BE2C (cell line): ENCODE data around the gene RBM8A.
A peak's percentile ranks its signal among the peaks of the same experiment; 100 is the strongest.

ENCODE experiments used
- DNase-seq: peaks from one replicate; pipeline ENCODE4 v3.0.0-alpha.2; 2020
- H3K27me3 ChIP-seq: fragments of 250-450 bp; sonication (Bioruptor Pico); 2 replicates; pipeline ENCODE4 v1.5.1; 2020; ENCODE audit warnings: mild to moderate bottlenecking
- H3K36me3 ChIP-seq: fragments of 250-450 bp; sonication (Bioruptor Pico); 2 replicates; pipeline ENCODE4 v1.5.1; 2020; ENCODE audit warnings: mild to moderate bottlenecking
- H3K4me1 ChIP-seq: fragments of 250-450 bp; sonication (Bioruptor Pico); 2 replicates; pipeline ENCODE4 v1.5.1; 2020
- H3K4me3 ChIP-seq: 2 replicates; pipeline ENCODE4 v1.5.1; 2011; ENCODE audit warnings: low read depth, low read length
- H3K9me3 ChIP-seq: fragments of 250-450 bp; sonication (Bioruptor Pico); 2 replicates; pipeline ENCODE4 v1.5.1; 2020
- CTCF ChIP-seq: IDR thresholded peaks from 2 replicates; pipeline ENCODE4 v1.5.1; 2012; ENCODE audit warnings: mild to moderate bottlenecking, low read depth, low read length

Gene RBM8A

DNA sequence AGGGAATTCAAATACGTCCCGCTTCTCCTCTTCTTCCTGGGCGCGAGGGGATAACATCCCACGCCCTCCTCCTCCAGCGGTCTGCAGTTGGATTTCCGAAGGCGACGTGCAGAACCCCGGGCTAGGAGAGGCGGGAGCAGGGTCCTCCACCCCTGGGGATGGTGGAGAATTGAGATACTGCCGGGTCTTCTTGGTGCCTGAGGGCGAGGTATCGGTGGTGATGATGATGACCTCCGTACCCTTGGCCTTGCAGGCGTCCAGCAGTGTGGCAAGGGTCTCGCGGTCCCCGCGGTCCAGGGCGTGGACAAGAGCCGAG, 33.8 kb upstream of the RBM8A start:
- peak; percentile 21 for DNase-seq
- Histone ChIP-seq H3K27me3 (no peaks in the 10 kb centered on the region), H3K4me3 (peak overlapping the region; percentile 88), H3K36me3 (no peaks in the 10 kb centered on the region), H3K4me1 (peaks cover 8% of the 10 kb centered on the region), H3K9me3 (no peaks in the 10 kb centered on the region)
- TF ChIP-seq CTCF: no peak

DNA sequence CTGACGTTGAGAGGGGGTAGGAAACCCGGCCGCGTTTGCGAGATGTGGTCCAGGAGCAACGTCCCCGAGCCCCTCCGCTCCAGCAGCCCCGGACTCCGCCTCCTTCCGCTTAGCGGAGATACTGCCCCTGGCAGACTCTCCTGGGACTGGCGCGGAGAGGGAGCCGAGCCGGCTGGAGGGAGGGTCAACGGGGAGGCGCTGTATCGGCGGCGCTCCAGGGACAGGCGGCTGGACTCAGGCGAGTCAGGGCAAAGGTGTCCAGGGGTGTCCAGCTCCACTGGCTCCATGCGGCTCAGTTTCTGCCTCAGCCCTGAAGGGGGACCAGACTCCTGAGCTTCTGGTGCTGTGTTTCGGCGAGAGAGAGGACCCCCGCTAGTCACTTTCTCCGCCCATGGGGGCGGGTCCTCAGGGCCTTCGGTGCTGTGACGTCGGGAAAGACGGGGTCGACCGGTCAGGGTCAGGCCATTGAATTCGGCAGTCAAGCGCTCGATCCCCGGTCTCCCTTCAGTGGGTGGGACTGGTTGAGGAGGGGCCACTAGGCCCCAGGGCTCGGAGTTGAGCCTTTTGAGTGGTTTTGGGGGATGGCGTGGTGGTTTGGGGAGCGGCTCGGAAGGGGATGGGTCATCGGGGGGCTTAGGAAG, 33.3 kb upstream of the RBM8A start:
- Histone ChIP-seq H3K9me3 (no peaks in the 10 kb centered on the region), H3K4me3 (peak overlapping the region; percentile 88), H3K36me3 (no peaks in the 10 kb centered on the region), H3K4me1 (peaks cover 8% of the 10 kb centered on the region), H3K27me3 (no peaks in the 10 kb centered on the region)
- DNase-seq: peak; percentile 94
- peak; percentile 1; the same call in 1 of the 2 replicates for TF ChIP-seq CTCF

DNA sequence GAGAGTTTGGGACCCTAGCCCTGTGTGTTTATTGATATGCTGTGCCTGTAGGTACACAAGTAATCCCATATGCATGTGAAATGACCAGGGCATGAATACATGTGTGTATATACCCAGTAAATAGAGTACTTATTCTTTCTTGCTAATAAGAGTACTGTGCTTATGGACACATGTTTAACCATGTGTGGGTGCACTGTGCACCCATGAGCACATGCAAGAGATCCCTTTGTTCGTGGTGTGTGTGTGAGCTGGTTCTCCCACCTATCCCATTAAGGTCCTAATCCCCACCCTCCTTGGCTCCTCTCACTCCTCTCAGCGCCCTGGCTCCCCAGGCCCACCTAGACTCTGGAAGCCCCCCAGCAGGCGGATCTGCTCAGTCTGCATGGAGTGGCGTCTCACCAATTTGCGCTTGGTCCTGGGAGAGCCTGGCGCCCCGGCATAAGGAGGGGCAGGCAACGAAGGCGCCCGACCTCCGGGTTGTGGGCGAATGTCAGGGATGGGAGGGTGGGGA, 32.7 kb upstream of the RBM8A start:
- H3K4me1 ChIP-seq: peaks cover 8% of the 10 kb centered on the region
- TF ChIP-seq CTCF: no peak
- no peaks in the 10 kb centered on the region for H3K27me3 ChIP-seq
- H3K36me3 ChIP-seq: no peaks in the 10 kb centered on the region; the same call in 1 of the 2 replicates
- peak overlapping the region; percentile 88 for H3K4me3 ChIP-seq
- no peak for DNase-seq
- no peaks in the 10 kb centered on the region for H3K9me3 ChIP-seq

GRCh38 chr1:145959333-145959732, 32.0 kb upstream of the RBM8A start:
- Histone ChIP-seq H3K36me3 (no peaks in the 10 kb centered on the region; the same call in 1 of the 2 replicates), H3K4me3 (no peak overlapping the region; the same call in 1 of the 2 replicates), H3K4me1 (peaks cover 8% of the 10 kb centered on the region), H3K27me3 (no peaks in the 10 kb centered on the region), H3K9me3 (no peaks in the 10 kb centered on the region)
- TF ChIP-seq CTCF: no peak
- no peak for DNase-seq

DNA sequence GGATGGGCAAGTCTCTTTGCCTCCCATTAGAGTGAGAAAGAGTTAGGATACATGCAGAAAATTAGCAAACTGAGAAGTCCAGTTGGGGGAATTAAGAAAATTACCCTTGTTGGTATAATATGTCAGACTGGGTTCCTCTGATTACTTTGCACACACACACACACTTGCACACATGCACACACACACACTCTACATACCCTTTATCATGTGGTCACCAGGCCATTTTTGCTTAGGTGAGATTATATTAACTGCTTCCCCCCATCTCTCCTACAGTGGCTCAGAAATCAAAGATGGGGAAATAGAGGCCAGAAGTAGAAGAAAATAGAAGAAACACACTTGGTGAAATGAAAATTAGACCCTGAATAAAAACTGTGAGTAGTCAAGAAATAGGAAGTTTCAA, 31.4 kb upstream of the RBM8A start:
- Histone ChIP-seq H3K36me3 (no peaks in the 10 kb centered on the region; the same call in 1 of the 2 replicates), H3K27me3 (no peaks in the 10 kb centered on the region), H3K4me3 (no peak overlapping the region), H3K4me1 (peaks cover 8% of the 10 kb centered on the region), H3K9me3 (no peaks in the 10 kb centered on the region)
- TF ChIP-seq CTCF: no peak
- DNase-seq: no peak
